Duodenal mucosa (tissue), 2 donors: Measurements from ENCODE around the gene RBPJ.
A peak's percentile ranks its signal among the peaks of the same experiment; 100 is the strongest.

Source experiments
- H3K27ac ChIP-seq: one replicate; pipeline ENCODE4 v1.7.0; 2013; ENCODE audit warnings: low read depth, low read length
- H3K27me3 ChIP-seq, 2 donors: one replicate each; pipeline ENCODE4 v1.7.0; 2013; ENCODE audit warnings: low read length in 2 of 2, control low read depth in 1 of 2; ENCODE audit not compliant: insufficient read depth in 2 of 2, control insufficient read depth in 1 of 2
- H3K36me3 ChIP-seq, 2 donors: one replicate each; pipeline ENCODE4 v1.7.0; 2013; ENCODE audit warnings: low read length in 2 of 2, control low read depth in 1 of 2; ENCODE audit not compliant: insufficient read depth in 2 of 2, control insufficient read depth in 1 of 2
- H3K4me1 ChIP-seq, 2 donors: one replicate each; pipeline ENCODE4 v1.7.0; 2013; ENCODE audit warnings: low read length in 2 of 2, control low read depth in 1 of 2; ENCODE audit not compliant: insufficient read depth in 2 of 2, control insufficient read depth in 1 of 2
- H3K4me3 ChIP-seq, 2 donors: one replicate each; pipeline ENCODE4 v1.7.0; 2013; ENCODE audit warnings: low read length in 2 of 2, low read depth in 1 of 2
- H3K9ac ChIP-seq, 2 donors: one replicate each; pipeline ENCODE4 v1.7.0; 2013; ENCODE audit warnings: low read length in 2 of 2, low read depth in 1 of 2
- H3K9me3 ChIP-seq, 2 donors: one replicate each; pipeline ENCODE4 v1.7.0; 2013; ENCODE audit warnings: low read length in 2 of 2, control low read depth in 1 of 2; ENCODE audit not compliant: control insufficient read depth in 1 of 2

The RBPJ gene

GRCh38 chr4:26320538-26321372, at the start of gene RBPJ:
Gene RBPJ (plus strand): TSS chr4:26321014. CDS start chr4:26321029, 15 bp downstream.
- Histone ChIP-seq H3K4me3 (peak within 1 kb of the TSS; percentile 86 to 97), H3K36me3 (no peaks in the 10 kb centered on the region), H3K27ac (peak within 1 kb of the TSS; percentile 83), H3K27me3 (no peaks in the 10 kb centered on the region), H3K4me1 (peaks cover 4 to 22% of the 10 kb centered on the region in 2 donors), H3K9me3 (no peaks in the 10 kb centered on the region), H3K9ac (peak within 1 kb of the TSS; percentile 73 to 90)

- no peak overlapping the region for H3K27ac ChIP-seq
- no peak overlapping the region for H3K9ac ChIP-seq
- H3K4me3 ChIP-seq: no peak overlapping the region
- H3K27me3 ChIP-seq: no peaks in the 10 kb centered on the region
- no peaks in the 10 kb centered on the region for H3K36me3 ChIP-seq
- no peaks in the 10 kb centered on the region for H3K4me1 ChIP-seq
- no peaks in the 10 kb centered on the region for H3K9me3 ChIP-seq
These were observed 49.1 kb upstream of the RBPJ start for GRCh38 chr4:26271703-26272102.

GRCh38 chr4:26272654-26273615, 47.9 kb upstream of the RBPJ start:
- Histone ChIP-seq H3K27me3 (no peaks in the 10 kb centered on the region), H3K4me1 (no peaks in the 10 kb centered on the region), H3K9ac (no peak overlapping the region), H3K27ac (no peak overlapping the region), H3K9me3 (no peaks in the 10 kb centered on the region), H3K4me3 (no peak overlapping the region), H3K36me3 (no peaks in the 10 kb centered on the region)

- Histone ChIP-seq H3K9me3 (no peaks in the 10 kb centered on the region), H3K27me3 (no peaks in the 10 kb centered on the region), H3K4me1 (no peaks in the 10 kb centered on the region), H3K4me3 (no peak overlapping the region), H3K9ac (no peak overlapping the region), H3K36me3 (no peaks in the 10 kb centered on the region), H3K27ac (no peak overlapping the region)
These were observed 47.2 kb upstream of the RBPJ start for GRCh38 chr4:26273616-26273980.

- Histone ChIP-seq H3K27ac (no peak overlapping the region), H3K4me3 (no peak overlapping the region), H3K36me3 (no peaks in the 10 kb centered on the region), H3K9ac (no peak overlapping the region), H3K9me3 (no peaks in the 10 kb centered on the region), H3K27me3 (no peaks in the 10 kb centered on the region), H3K4me1 (no peaks in the 10 kb centered on the region)
These were observed 45.5 kb upstream of the RBPJ start for GRCh38 chr4:26275281-26275680.

GRCh38 chr4:26279446-26279845, 41.4 kb upstream of the RBPJ start:
- no peaks in the 10 kb centered on the region for H3K36me3 ChIP-seq
- H3K27ac ChIP-seq: no peak overlapping the region
- H3K9me3 ChIP-seq: no peaks in the 10 kb centered on the region
- no peaks in the 10 kb centered on the region for H3K4me1 ChIP-seq
- H3K4me3 ChIP-seq: no peak overlapping the region
- H3K27me3 ChIP-seq: no peaks in the 10 kb centered on the region
- no peak overlapping the region for H3K9ac ChIP-seq

- Histone ChIP-seq H3K9me3 (no peaks in the 10 kb centered on the region), H3K4me3 (no peak overlapping the region), H3K36me3 (no peaks in the 10 kb centered on the region), H3K27me3 (no peaks in the 10 kb centered on the region), H3K9ac (no peak overlapping the region), H3K27ac (no peak overlapping the region), H3K4me1 (no peaks in the 10 kb centered on the region)
These were observed 38.9 kb upstream of the RBPJ start for GRCh38 chr4:26281881-26282280.

GRCh38 chr4:26284536-26284935, 36.3 kb upstream of the RBPJ start:
- no peak overlapping the region for H3K27ac ChIP-seq
- no peaks in the 10 kb centered on the region for H3K27me3 ChIP-seq
- no peaks in the 10 kb centered on the region for H3K36me3 ChIP-seq
- H3K9me3 ChIP-seq: no peaks in the 10 kb centered on the region
- no peak overlapping the region for H3K4me3 ChIP-seq
- H3K9ac ChIP-seq: no peak overlapping the region
- H3K4me1 ChIP-seq: no peaks in the 10 kb centered on the region

GRCh38 chr4:26285272-26285671, 35.5 kb upstream of the RBPJ start:
- H3K27ac ChIP-seq: no peak overlapping the region
- no peaks in the 10 kb centered on the region for H3K4me1 ChIP-seq
- H3K27me3 ChIP-seq: no peaks in the 10 kb centered on the region
- no peak overlapping the region for H3K4me3 ChIP-seq
- no peak overlapping the region for H3K9ac ChIP-seq
- H3K36me3 ChIP-seq: no peaks in the 10 kb centered on the region
- H3K9me3 ChIP-seq: no peaks in the 10 kb centered on the region

- no peaks in the 10 kb centered on the region for H3K36me3 ChIP-seq
- no peak overlapping the region for H3K27ac ChIP-seq
- H3K4me1 ChIP-seq: no peaks in the 10 kb centered on the region
These were observed 33.1 kb upstream of the RBPJ start for GRCh38 chr4:26287756-26288155.

More at GRCh38 chr4:26287756-26288155, 33.1 kb upstream of the RBPJ start:
- Histone ChIP-seq H3K4me3 (no peak overlapping the region), H3K27me3 (no peaks in the 10 kb centered on the region), H3K9ac (no peak overlapping the region), H3K9me3 (no peaks in the 10 kb centered on the region)
